H9 (cell line): Measurements from ENCODE around the gene SMURF1. TPM values are rescaled to one million over a fixed set of nuclear protein-coding genes. Genes with fewer than 3 reads are reported as not detected.

Experiments used
- DNase-seq: peaks from one replicate; pipeline ENCODE4 v3.0.0-alpha.2; 2017
- H2AFZ ChIP-seq: one replicate; pipeline ENCODE4 v1.6.1; 2013; ENCODE audit warnings: mild to moderate bottlenecking, low read length, control low read depth, moderate library complexity
- H2AK5ac ChIP-seq: 2 replicates; pipeline ENCODE4 v1.6.1; 2013; ENCODE audit warnings: low read length, control low read depth, mixed read lengths; ENCODE audit not compliant: insufficient read length
- H2BK120ac ChIP-seq: one replicate; pipeline ENCODE4 v1.6.1; 2013; ENCODE audit warnings: low read depth, mild to moderate bottlenecking, low read length, control low read depth, inconsistent platforms; ENCODE audit not compliant: poor library complexity, severe bottlenecking
- H2BK12ac ChIP-seq: 2 replicates; pipeline ENCODE4 v1.6.1; 2013; ENCODE audit warnings: low read length, control low read depth, mixed read lengths, low read depth; ENCODE audit not compliant: insufficient read length
- H2BK15ac ChIP-seq: 2 replicates; pipeline ENCODE4 v1.6.1; 2013; ENCODE audit warnings: low read depth, low read length, control low read depth
- H2BK20ac ChIP-seq: one replicate; pipeline ENCODE4 v1.6.1; 2013; ENCODE audit warnings: low read depth, mild to moderate bottlenecking, low read length, control low read depth, inconsistent platforms; ENCODE audit not compliant: poor library complexity, severe bottlenecking
- H2BK5ac ChIP-seq: 2 replicates; pipeline ENCODE4 v1.6.1; 2013; ENCODE audit warnings: low read length, control low read depth, mixed read lengths; ENCODE audit not compliant: insufficient read length
- H3K14ac ChIP-seq: 2 replicates; pipeline ENCODE4 v1.6.1; 2013; ENCODE audit warnings: low read length, control low read depth; ENCODE audit not compliant: insufficient read depth
- H3K18ac ChIP-seq: 2 replicates; pipeline ENCODE4 v1.6.1; 2013; ENCODE audit warnings: low read depth, mild to moderate bottlenecking, mixed read lengths, low read length, control low read depth; ENCODE audit not compliant: insufficient read length
- H3K23ac ChIP-seq: 2 replicates; pipeline ENCODE4 v1.6.1; 2013; ENCODE audit warnings: low read length, control low read depth, mixed read lengths, low read depth; ENCODE audit not compliant: insufficient read length
- H3K23me2 ChIP-seq: 2 replicates; pipeline ENCODE4 v1.6.1; 2013; ENCODE audit warnings: low read depth, mild to moderate bottlenecking, mixed read lengths, low read length, control low read depth; ENCODE audit not compliant: insufficient read length, poor library complexity, severe bottlenecking
- H3K27ac ChIP-seq: 2 replicates; pipeline ENCODE4 v1.5.1; 2013; ENCODE audit warnings: low read length, control low read depth, mixed read lengths, low read depth; ENCODE audit not compliant: insufficient read length
- H3K27me3 ChIP-seq: 2 replicates; pipeline ENCODE4 v1.6.1; 2013; ENCODE audit warnings: low read length, control low read depth, inconsistent platforms; ENCODE audit not compliant: insufficient read depth
- H3K4ac ChIP-seq: 2 replicates; pipeline ENCODE4 v1.6.1; 2013; ENCODE audit warnings: low read depth, mild to moderate bottlenecking, control low read depth, inconsistent platforms, low read length, moderate library complexity
- H3K4me1 ChIP-seq: 2 replicates; pipeline ENCODE4 v1.6.1; 2013; ENCODE audit warnings: low read length, control low read depth, inconsistent platforms; ENCODE audit not compliant: insufficient read depth
- H3K4me2 ChIP-seq: 2 replicates; pipeline ENCODE4 v1.6.1; 2013; ENCODE audit warnings: low read length, control low read depth, mixed read lengths; ENCODE audit not compliant: insufficient read length, insufficient read depth
- H3K56ac ChIP-seq: 2 replicates; pipeline ENCODE4 v1.6.1; 2013; ENCODE audit warnings: low read depth, mild to moderate bottlenecking, mixed read lengths, low read length, control low read depth; ENCODE audit not compliant: insufficient read length
- H3K79me1 ChIP-seq: 2 replicates; pipeline ENCODE4 v1.6.1; 2013; ENCODE audit warnings: low read depth, mild to moderate bottlenecking, moderate library complexity, low read length, control low read depth, inconsistent platforms; ENCODE audit not compliant: insufficient read depth, poor library complexity, severe bottlenecking
- H3K79me2 ChIP-seq: 2 replicates; pipeline ENCODE4 v1.6.1; 2013; ENCODE audit warnings: low read length, control low read depth, inconsistent platforms; ENCODE audit not compliant: insufficient read depth
- H3K9ac ChIP-seq: 2 replicates; pipeline ENCODE4 v1.6.1; 2013; ENCODE audit warnings: low read length, control low read depth, mixed read lengths; ENCODE audit not compliant: insufficient read length; ENCODE audit errors: extremely low read depth
- H3K9me3 ChIP-seq: one replicate; pipeline ENCODE4 v1.6.1; 2013; ENCODE audit warnings: low read depth, low read length, inconsistent platforms; ENCODE audit not compliant: control insufficient read depth
- H3T11ph ChIP-seq: one replicate; pipeline ENCODE4 v1.6.1; 2013; ENCODE audit warnings: mild to moderate bottlenecking, low read length, control low read depth, inconsistent platforms
- H4K20me1 ChIP-seq: one replicate; pipeline ENCODE4 v1.6.1; 2013; ENCODE audit not compliant: control insufficient read depth, insufficient read length, insufficient read depth
- H4K5ac ChIP-seq: 2 replicates; pipeline ENCODE4 v1.6.1; 2013; ENCODE audit warnings: low read depth, mild to moderate bottlenecking, mixed read lengths, low read length, control low read depth; ENCODE audit not compliant: insufficient read length
- H4K8ac ChIP-seq: replicated peaks from 2 replicates; pipeline ENCODE4 v1.6.1; 2013; ENCODE audit warnings: low read length, control low read depth, mixed read lengths, low read depth; ENCODE audit not compliant: insufficient read length
- H4K91ac ChIP-seq: 2 replicates; pipeline ENCODE4 v1.6.1; 2013; ENCODE audit warnings: low read depth, mild to moderate bottlenecking, moderate library complexity, mixed read lengths, low read length, control low read depth; ENCODE audit not compliant: insufficient read length
- H3K27ac Mint-ChIP-seq, 3 experiments: 2 replicates in 2 of 3; 3 replicates in 1 of 3; pipeline ENCODE4 v1.8.0; 2020 to 2021; ENCODE audit warnings: mixed read lengths in 3 of 3, mild to moderate bottlenecking in 1 of 3, moderate library complexity in 1 of 3
- H3K27me3 Mint-ChIP-seq: 2 replicates; pipeline ENCODE4 v1.8.0; 2021; ENCODE audit warnings: low read depth, mild to moderate bottlenecking, moderate library complexity, mixed read lengths
- H3K36me3 Mint-ChIP-seq, 3 experiments: 2 replicates in 2 of 3; 3 replicates in 1 of 3; pipeline ENCODE4 v1.8.0; 2020 to 2021; ENCODE audit warnings: low read depth in 3 of 3, mixed read lengths in 3 of 3; ENCODE audit not compliant: insufficient read depth in 1 of 3
- H3K4me1 Mint-ChIP-seq, 2 experiments: 2 replicates each; pipeline ENCODE4 v1.8.0; 2020; ENCODE audit warnings: mixed read lengths in 2 of 2
- H3K4me3 Mint-ChIP-seq, 2 experiments: 2 replicates in 1 of 2; 3 replicates in 1 of 2; pipeline ENCODE4 v1.8.0; 2020 to 2021; ENCODE audit warnings: mild to moderate bottlenecking in 2 of 2, mixed read lengths in 2 of 2, moderate library complexity in 1 of 2
- H3K9me3 Mint-ChIP-seq, 2 experiments: 2 replicates in 1 of 2; 3 replicates in 1 of 2; pipeline ENCODE4 v1.8.0; 2020; ENCODE audit warnings: mild to moderate bottlenecking in 2 of 2, mixed read lengths in 2 of 2, moderate library complexity in 1 of 2
- CTCF ChIP-seq: fragments of 200-600 bp; sonication (generic); conservative IDR thresholded peaks from 3 replicates; pipeline ENCODE4 v1.8.0; 2021; ENCODE audit warnings: antibody characterized with exemption, mild to moderate bottlenecking
- whole genome bisulfite sequencing: extraction: QIAGEN DNeasy Blood & Tissue Kit; methylation state at CpG from one replicate; pipeline ENCODE4 v1.1.7; 2013; ENCODE audit warnings: missing lambda C conversion rate, low lambda C conversion rate, mixed read lengths; ENCODE audit not compliant: insufficient read length; ENCODE audit errors: extremely low coverage; 5-methylcytosine and 5-hydroxymethylcytosine counted together
- total RNA-seq: library from RNA; stranded (reverse); gene quantifications from 2 replicates; pipeline ENCODE4 v1.2.1, GENCODE V29; 2021

Gene SMURF1
- total RNA-seq, 1 experiment from 2014 or later = 29.4 TPM

DNA sequence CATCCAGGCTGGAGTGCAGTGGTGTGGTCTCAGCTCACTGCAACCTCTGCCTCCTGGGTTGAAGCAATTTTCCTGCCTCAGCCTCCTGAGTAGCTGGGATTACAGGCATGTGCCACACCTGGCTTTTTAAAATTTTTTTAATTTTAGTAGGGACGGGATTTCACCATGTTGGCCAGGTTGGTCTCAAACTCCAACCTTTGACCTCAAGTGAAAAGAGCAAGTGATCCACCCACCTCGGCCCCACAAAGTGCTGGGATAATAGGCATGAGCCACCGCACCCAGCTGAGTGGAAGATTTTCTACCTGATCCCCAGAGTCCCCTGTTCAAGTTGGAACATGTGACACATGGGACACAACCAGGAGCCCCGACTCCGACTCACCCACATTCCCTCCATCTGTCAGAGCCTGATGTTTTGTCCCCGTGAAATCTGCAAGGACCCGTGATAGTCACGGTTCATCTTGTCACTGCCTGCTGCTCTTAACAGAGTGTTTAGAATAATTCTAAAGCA, 104.5 kb downstream of the SMURF1 start:
- no CpG with 5 or more reads among the region's 8 CpGs for WGBS
- Histone ChIP-seq H3K56ac (no peak overlapping the region), H3K9ac (no peak overlapping the region), H3K79me1 (no peaks in the 10 kb centered on the region), H4K20me1 (no peaks in the 10 kb centered on the region), H2BK20ac (no peak overlapping the region), H3K4ac (no peak overlapping the region), H2BK5ac (no peak overlapping the region), H3K9me3 (no peaks in the 10 kb centered on the region), H3K18ac (no peak overlapping the region), H3K4me2 (no peak overlapping the region), H2AK5ac (no peak overlapping the region), H3K4me1 (no peaks in the 10 kb centered on the region), H3K79me2 (no peaks in the 10 kb centered on the region), H3K27me3 (no peaks in the 10 kb centered on the region), H4K91ac (no peak overlapping the region), H3K23ac (no peak overlapping the region), H2BK12ac (no peak overlapping the region), H2BK15ac (no peak overlapping the region), H3K14ac (no peak overlapping the region), H3K23me2 (no peaks in the 10 kb centered on the region), H4K8ac (no peak overlapping the region), H2AFZ (no peak overlapping the region), H3T11ph (no peak overlapping the region), H3K27ac (no peak overlapping the region), H2BK120ac (no peak overlapping the region), H4K5ac (no peak overlapping the region)
- no peaks in the 10 kb centered on the region; the same call in 1 of the 2 replicates for H3K27me3 Mint-ChIP-seq
- H3K4me3 Mint-ChIP-seq = no peak overlapping the region
- no peak for DNase-seq
- peaks cover 2 to 4% of the 10 kb centered on the region in 2 experiments; a peak in 1 of 4 replicates for H3K4me1 Mint-ChIP-seq
- no peak for TF ChIP-seq CTCF
- H3K9me3 Mint-ChIP-seq = no peaks in the 10 kb centered on the region
- peaks cover 53 to 93% (median 82%) of the 10 kb centered on the region in 3 experiments for H3K36me3 Mint-ChIP-seq
- H3K27ac Mint-ChIP-seq = peak overlapping the region in 1 of 3 experiments; percentile 46; a peak in 2 of 7 replicates
